ENCODE data around the gene OR2Y1.

- TF ChIP-seq CTCF (IDR thresholded peaks at IDR 0.05) (no peak), POLR2A (IDR thresholded peaks at IDR 0.05) (no peak)
These were observed 32.0 kb upstream of the OR2Y1 start for GRCh38 chr5:180771839-180772238.

All from prostate gland (tissue), 2 donors.